HG03280 (cell line): ENCODE results near the gene NDEL1.
"Not testable (repeated sequence)": the region's sequence is repeated elsewhere in the genome, so short reads cannot be mapped to it uniquely, and the experiment has no call there.

ENCODE experiments used
- ATAC-seq: cut with Tn5 transposase; IDR thresholded peaks from one replicate; pipeline ENCODE4 v1.9.1; 2021; ENCODE audit warnings: mild to moderate bottlenecking, moderate library complexity; ENCODE audit not compliant: unreplicated experiment

NDEL1 gene

GRCh38 chr17:8435245-8436168 is at the start of gene NDEL1:
NDEL1 (plus strand) TSS chr17:8435884; CDS start chr17:8444272, 8,388 bp downstream.
- ATAC-seq = peak; percentile 95

DNA sequence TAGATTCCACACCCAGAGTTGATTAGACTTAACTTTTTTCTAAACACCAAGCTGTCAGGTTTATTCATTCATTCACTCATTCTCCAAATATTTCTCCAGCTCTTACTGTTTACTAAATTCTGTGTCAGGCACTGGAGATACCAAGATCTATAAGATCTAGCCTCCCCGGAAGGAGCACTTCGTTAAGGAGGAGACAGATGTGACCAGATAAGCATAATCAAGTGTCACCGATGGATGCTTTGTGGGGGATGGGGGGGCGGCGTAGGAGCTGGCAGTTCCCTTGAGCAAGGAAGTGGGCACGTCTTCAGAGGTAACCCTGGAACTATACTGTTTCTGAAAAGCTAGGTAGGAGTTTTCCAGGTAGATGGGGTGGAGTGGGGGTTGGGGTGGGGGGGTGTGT is 48.8 kb upstream of the NDEL1 start:
- no peak for ATAC-seq

DNA sequence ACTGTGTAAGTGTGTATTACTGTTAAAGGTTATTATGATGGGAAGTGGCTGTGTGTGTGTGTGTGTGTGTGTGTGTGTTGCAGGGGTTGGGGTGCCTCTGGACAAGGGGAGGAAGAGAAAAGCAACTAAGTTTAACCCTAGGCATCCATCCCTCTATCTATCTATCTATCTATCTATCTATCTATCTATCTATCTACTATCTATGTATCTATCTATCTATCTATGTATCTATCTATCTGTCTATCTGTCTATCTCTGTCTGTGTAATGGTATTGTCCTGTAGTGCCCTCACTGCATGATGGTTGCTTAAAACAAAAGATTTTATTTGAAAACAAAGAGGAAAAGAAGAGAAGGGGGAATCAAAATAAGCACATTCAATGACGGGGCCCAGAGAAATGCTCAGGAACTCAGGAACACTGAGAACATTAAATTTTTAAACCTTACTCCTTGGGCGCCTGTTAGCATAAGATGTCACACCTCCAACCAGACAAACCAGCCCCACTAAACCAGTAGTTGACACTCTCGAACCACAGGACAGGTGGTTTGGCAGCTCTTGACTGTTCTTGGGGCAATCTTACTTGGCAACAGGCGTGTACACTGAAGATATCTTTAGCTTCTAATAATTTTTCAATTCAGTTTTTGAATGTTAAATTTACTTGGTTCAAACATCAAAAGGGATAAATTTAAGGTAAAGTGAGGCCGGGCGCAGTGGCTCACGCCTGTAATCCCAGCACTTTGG is 47.6 kb upstream of the NDEL1 start:
- no peak for ATAC-seq

DNA sequence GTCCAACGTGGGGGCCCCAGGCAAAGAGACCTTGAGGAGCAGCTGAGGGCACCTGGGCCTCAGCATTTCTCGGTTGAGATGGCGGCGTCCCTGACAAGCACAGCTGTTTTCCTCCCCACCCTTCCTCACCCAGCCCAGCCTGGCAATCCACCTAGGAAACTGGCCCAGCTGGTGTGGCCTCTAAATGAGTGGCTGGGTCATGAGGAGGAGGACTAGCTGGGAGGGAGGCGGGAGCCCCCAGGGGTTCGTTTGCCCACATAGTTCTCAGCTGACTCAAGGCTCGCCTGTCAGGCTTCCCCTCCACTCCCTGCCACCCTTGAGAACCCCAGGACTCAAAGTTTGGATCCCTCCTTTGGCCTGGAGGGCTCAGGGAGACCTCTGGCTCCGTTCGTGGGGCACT is 44.0 kb upstream of the NDEL1 start:
- ATAC-seq = no peak

- no peak for ATAC-seq
Measured at GRCh38 chr17:8392274-8392673, 43.4 kb upstream of the NDEL1 start.

DNA sequence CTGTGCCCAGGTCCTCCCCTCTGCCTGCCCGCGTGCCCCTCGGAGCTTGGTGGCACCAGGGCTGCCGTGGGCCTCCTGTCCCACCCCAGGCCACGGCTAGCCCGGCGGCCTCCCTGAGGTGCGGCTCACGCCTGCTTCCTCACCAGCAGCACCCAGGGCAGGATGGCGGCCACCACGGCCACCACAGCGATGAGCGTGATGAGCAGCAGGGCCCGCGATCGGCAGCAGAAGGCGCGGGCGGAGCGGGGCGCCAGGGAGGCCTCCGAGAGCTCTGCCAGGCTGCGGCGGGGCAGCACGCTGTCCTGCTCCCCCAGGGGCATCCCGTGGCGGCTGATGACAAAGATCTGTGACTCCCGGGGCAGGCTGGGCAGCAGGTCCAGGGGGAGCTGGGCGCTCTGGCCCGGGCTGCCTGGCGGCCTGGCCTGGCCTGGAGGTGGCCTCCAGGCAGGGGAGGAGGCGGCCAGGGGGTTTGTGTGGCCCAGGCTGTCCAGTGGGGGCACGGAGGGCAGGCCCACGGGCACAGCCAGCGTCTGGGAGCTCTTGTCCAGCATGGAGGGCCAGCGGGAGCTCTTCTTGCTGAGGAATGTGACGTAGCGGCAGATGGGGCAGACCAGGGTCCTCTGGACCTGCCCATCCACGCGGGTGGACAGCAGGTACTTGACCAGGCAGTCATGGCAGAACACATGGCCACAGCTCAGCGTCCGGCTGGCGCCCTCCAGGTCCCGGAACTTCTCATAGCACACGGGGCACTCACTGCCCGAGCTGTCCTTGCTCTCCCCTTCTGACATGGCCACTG is 42.8 kb upstream of the NDEL1 start:
- no peak for ATAC-seq

- no peak for ATAC-seq
Measured at GRCh38 chr17:8393470-8394231, 42.0 kb upstream of the NDEL1 start.

DNA sequence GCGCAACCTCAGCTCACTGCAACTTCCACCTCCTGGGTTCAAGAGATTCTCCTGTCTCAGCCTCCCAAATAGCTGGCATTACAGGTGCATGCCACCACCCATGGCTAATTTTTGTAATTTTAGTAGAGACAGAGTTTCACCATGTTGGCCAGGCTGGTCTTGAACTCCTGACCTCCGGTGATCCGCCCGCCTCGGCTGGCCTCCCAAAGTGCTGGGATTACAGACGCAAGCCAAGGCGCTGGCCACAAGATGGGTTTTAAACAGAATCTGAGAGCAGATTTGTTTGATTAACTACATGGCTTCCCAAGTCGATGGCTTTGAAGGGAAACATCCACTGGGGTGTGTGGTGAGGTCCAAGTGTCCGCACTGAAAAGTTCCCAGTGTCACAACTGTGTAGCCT is 41.2 kb upstream of the NDEL1 start:
- ATAC-seq = not testable (repeated sequence)

GRCh38 chr17:8397636-8398035 is 38.0 kb upstream of the NDEL1 start, which contains the start of gene RNF222:
RNF222 (minus strand) TSS chr17:8397827; CDS start chr17:8393461, 4,366 bp downstream.
- ATAC-seq = no peak

DNA sequence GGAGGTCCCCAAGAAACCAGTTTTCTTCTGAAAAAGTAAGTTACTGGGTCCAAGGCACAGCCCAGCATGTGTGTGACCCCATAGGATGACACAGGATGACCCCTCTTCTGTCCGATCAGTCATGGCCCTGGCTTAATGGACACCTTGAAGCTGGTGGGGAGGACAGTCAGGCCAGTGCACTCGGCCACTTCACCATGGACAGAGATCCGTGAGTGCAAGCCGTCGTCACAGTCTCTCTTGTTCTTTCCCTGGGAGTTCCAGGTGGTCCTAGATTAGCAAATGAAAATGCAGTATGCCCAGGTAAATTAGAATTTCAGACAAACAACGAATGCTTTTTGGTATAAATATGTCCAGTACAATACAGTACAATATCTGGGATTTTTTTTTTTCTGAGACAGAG is 36.7 kb upstream of the NDEL1 start:
- no peak for ATAC-seq

- ATAC-seq = no peak
Measured at GRCh38 chr17:8401107-8401506, 34.6 kb upstream of the NDEL1 start.

DNA sequence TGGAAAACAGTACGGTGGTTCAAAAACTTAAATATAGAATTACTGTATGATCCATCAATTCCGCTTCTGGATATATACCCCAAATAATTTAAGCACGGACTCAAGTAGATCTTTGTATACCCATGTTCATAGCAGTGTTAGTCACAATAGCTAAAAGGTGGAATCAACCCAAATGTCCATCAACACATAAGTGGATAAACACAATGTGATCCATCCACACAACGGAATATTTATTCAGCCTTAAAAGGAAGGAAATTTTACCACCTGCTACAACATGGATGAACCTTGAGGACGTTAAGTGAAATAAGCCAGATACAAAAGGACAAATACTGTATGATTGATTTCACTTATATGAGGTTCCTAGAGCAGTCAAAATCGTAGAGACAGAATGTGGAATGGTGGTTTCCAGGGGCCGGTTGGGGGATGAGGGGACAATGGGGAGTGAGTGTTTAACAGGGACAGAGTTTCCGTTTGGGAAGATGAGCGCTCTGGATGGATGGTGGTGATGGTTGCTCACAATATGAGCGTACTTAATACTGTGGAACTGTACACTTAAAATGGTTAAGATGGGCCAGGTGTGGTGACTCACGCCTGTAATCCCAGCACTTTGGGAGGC is 32.7 kb upstream of the NDEL1 start:
- no peak for ATAC-seq

- no peak for ATAC-seq
Measured at GRCh38 chr17:8405499-8406016, 30.1 kb upstream of the NDEL1 start.

DNA sequence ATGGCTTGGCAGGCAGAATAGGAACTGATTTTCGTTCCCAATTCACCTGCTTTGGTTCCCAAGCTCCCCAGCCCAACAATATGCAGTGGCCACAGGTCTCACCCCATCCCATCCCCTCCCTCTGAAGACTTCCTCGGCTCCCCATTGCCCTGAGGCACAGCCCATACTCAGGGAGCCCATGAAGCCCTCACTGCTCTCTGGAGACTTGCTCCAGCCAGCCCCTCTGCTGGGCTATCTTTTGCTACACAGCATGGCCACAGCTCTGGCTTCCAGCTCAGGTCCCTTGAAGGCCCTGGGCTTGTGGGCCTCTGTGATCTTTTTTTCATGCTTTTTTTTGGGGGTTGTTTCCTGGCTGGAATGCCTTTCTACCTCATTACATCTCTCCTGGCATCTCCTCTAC is 29.5 kb upstream of the NDEL1 start:
- ATAC-seq = no peak

DNA sequence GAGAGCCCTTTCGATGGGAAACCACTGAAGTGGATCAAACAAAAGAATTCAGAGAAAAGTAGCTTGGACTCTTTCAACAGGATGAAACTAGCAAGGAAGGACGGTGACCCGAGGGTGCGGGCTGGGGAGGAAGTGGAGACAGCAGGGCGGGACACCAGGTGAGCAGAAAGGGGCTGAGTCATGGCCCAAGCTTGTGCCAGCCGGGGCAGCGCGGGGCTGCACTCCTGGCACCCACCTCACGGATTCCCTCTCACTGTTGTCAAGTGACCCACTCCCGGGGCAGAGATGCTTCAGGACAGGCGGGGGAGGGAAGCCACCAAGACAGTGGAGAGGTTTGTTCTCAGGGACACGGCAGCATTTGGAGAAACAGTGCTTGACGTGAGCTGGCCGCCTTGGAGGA is 27.3 kb upstream of the NDEL1 start:
- ATAC-seq = no peak

DNA sequence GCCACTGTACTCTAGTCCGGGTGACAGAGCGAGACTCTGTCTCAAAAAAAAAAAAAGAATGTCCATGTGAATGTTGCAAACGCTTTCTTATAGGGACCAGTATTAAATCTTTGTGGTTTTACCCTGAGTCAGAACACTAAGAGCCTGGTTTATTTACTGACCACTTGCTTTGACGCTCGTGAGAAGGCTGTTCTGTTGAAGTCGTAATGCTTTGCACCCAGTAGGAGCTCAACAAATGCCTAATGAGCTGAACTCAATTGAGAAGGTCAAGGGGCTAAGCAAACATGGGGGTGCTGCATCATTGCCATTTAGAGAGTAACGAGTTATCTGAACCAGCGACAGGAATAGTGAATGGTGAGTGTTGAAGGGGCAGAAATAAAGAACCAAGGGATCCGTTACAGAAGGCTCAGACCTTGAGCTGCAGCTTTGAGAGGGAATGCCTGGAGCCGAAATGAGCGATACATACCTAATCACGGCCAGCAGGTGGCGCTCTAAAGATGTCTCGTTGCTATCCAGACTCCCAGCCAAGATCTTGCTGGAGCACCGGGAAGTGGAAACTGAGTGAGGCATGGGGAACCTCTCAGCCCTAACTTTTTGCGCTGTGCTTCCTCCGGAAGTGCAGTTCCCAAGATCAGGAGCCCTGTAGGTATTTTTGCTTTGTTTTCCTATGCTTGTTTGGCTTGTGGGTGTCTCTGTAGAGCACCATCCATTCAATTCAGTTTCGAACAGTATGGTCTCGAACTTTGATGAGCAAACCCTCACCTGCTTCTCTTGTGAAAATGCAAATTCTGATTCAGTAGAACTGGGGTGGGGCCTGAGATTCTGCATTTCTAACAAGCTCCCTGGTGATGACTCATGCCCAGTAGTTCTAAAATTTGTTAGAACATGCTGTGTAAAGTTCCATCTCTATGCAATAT is 25.5 kb upstream of the NDEL1 start:
- ATAC-seq = peak; percentile 64

DNA sequence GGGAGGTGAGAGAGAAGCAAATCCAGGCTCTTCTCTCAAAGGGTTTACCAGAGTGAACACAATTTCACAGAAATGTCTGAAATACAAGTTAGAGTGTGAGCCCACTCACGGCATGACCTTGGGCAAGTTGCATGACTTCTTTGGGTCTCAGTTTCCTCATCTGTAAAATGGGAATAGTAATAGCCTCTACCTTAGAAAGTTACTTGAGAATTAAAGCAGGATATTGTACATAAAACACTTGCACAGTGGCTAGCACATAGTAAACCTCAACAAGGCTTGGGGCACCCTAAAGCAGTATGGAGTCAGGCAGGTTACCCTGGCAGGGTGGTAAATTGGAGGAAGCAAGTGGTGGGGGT is 24.8 kb upstream of the NDEL1 start:
- no peak for ATAC-seq

DNA sequence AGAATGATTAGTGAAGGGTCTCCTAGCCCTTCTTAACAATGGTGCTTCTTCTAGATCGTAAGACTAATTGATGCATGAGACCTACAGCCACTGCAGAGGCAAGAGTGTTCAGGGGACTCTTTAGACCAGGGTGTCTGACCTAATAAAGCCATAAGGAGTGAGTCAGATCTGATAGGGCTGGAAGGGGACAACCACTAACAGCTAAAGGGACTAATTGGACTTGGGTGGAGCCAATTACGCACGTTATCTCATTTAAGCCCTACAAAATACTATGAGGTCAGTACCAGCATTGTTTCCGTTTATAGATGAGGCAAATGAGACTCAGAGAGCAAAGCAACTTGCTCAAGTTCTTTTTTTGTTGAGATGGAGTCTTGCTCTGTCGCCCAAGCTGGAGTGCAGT is 23.6 kb upstream of the NDEL1 start:
- ATAC-seq = no peak

GRCh38 chr17:8413328-8413727 is 22.4 kb upstream of the NDEL1 start:
- no peak for ATAC-seq
